ENCODE measurements around the gene SCYGR1. TPM values are rescaled to one million over a fixed set of nuclear protein-coding genes. Genes with fewer than 3 reads are reported as not detected.
"Not testable (repeated sequence)": the region's sequence is repeated elsewhere in the genome, so short reads cannot be mapped to it uniquely, and the experiment has no call there.

The SCYGR1 gene
- total and polyA plus RNA-seq, 2 donors: not detected

- H3K4me3 ChIP-seq (ENCODE audit: low read length in 2 of 2): no peak overlapping the region
- no peaks in the 10 kb centered on the region for H3K27me3 ChIP-seq (ENCODE audit: control insufficient read depth in 2 of 2, insufficient read depth in 1 of 2, low read length in 1 of 2)
- no peak overlapping the region for H3K27ac ChIP-seq (ENCODE audit: low read depth in 1 of 2, low read length in 1 of 2)
- H3K4me1 ChIP-seq (ENCODE audit: control insufficient read depth in 2 of 2, insufficient read depth in 2 of 2, low read length in 2 of 2): no peaks in the 10 kb centered on the region
- no peaks in the 10 kb centered on the region for H3K9me3 ChIP-seq (ENCODE audit: control insufficient read depth in 2 of 2, insufficient read depth in 1 of 2, low read length in 1 of 2)
- no peak for DNase-seq (ENCODE audit: low read depth in 6 of 9, low spot score in 9 of 9)
- 74% methylated on average over 2 of the region's 2 CpGs for WGBS
- no peaks in the 10 kb centered on the region for H3K36me3 ChIP-seq (ENCODE audit: control insufficient read depth in 2 of 2, insufficient read depth in 2 of 2, low read length in 1 of 2)
Measured at GRCh38 chr2:227394401-227394800, 6.7 kb upstream of the SCYGR1 start.

GRCh38 chr2:227390468-227391256, 2.9 kb upstream of the SCYGR1 start:
- no peak for DNase-seq (ENCODE audit: low read depth in 6 of 9, low spot score in 9 of 9)
- H3K36me3 ChIP-seq (ENCODE audit: control insufficient read depth in 2 of 2, insufficient read depth in 2 of 2, low read length in 1 of 2): no peaks in the 10 kb centered on the region

GRCh38 chr2:227389661-227390060, 1.9 kb upstream of the SCYGR1 start:
- WGBS: 98% methylated on average over 7 of the region's 7 CpGs
- H3K27me3 ChIP-seq (ENCODE audit: control insufficient read depth in 2 of 2, insufficient read depth in 1 of 2, low read length in 1 of 2): no peaks in the 10 kb centered on the region
- no peak overlapping the region for H3K4me3 ChIP-seq (ENCODE audit: low read length in 2 of 2)
- no peaks in the 10 kb centered on the region for H3K4me1 ChIP-seq (ENCODE audit: control insufficient read depth in 2 of 2, insufficient read depth in 2 of 2, low read length in 2 of 2)
- H3K9me3 ChIP-seq (ENCODE audit: control insufficient read depth in 2 of 2, insufficient read depth in 1 of 2, low read length in 1 of 2): peaks cover 0 to 5% of the 10 kb centered on the region in 2 donors
- H3K36me3 ChIP-seq (ENCODE audit: control insufficient read depth in 2 of 2, insufficient read depth in 2 of 2, low read length in 1 of 2): no peaks in the 10 kb centered on the region
- no peak for DNase-seq (ENCODE audit: low read depth in 6 of 9, low spot score in 9 of 9)
- H3K27ac ChIP-seq (ENCODE audit: low read depth in 1 of 2, low read length in 1 of 2): no peak overlapping the region

More at GRCh38 chr2:227390468-227391256, 2.9 kb upstream of the SCYGR1 start:
- no peak overlapping the region for H3K4me3 ChIP-seq (ENCODE audit: low read length in 2 of 2)
- no peaks in the 10 kb centered on the region for H3K4me1 ChIP-seq (ENCODE audit: control insufficient read depth in 2 of 2, insufficient read depth in 2 of 2, low read length in 2 of 2)
- no peak overlapping the region for H3K27ac ChIP-seq (ENCODE audit: low read depth in 1 of 2, low read length in 1 of 2)
- H3K27me3 ChIP-seq (ENCODE audit: control insufficient read depth in 2 of 2, insufficient read depth in 1 of 2, low read length in 1 of 2): no peaks in the 10 kb centered on the region
- peaks cover 0 to 5% of the 10 kb centered on the region in 2 donors for H3K9me3 ChIP-seq (ENCODE audit: control insufficient read depth in 2 of 2, insufficient read depth in 1 of 2, low read length in 1 of 2)
- WGBS: 91% methylated on average over 17 of the region's 17 CpGs

- no peak for DNase-seq (ENCODE audit: low read depth in 6 of 9, low spot score in 9 of 9)
- WGBS: 79% methylated on average over 3 of the region's 3 CpGs
- H3K4me3 ChIP-seq (ENCODE audit: low read length in 2 of 2): no peak overlapping the region
- H3K36me3 ChIP-seq (ENCODE audit: control insufficient read depth in 2 of 2, insufficient read depth in 2 of 2, low read length in 1 of 2): no peaks in the 10 kb centered on the region
- no peaks in the 10 kb centered on the region for H3K4me1 ChIP-seq (ENCODE audit: control insufficient read depth in 2 of 2, insufficient read depth in 2 of 2, low read length in 2 of 2)
- H3K27ac ChIP-seq (ENCODE audit: low read depth in 1 of 2, low read length in 1 of 2): no peak overlapping the region
- H3K9me3 ChIP-seq (ENCODE audit: control insufficient read depth in 2 of 2, insufficient read depth in 1 of 2, low read length in 1 of 2): peaks cover 0 to 5% of the 10 kb centered on the region in 2 donors
- no peaks in the 10 kb centered on the region for H3K27me3 ChIP-seq (ENCODE audit: control insufficient read depth in 2 of 2, insufficient read depth in 1 of 2, low read length in 1 of 2)
Measured at GRCh38 chr2:227389231-227389630, 1.5 kb upstream of the SCYGR1 start.

DNA sequence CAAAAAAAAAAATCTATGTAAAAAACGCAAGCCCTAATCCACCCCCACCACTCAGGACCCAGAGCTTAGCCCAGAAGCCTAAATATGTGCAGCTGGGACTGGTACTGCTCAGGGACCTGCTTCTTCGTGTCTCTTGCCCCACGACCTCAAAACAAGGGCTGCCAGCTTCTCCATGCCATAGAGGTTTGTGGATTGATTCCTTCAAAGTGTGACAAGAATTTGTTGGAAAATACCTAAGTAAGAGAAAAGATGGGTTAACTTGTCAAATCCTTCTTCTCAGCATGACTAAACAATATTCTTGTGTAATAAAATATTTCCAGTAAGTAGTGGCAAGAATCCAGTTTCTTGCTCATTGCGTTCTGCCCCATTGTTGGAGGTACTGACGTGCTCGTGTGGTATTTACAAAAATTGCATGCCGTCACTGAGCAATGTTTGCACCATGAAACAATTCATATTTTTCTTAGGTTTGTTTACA, 825 bp upstream of the SCYGR1 start:
- DNase-seq (ENCODE audit: low read depth in 6 of 9, low spot score in 9 of 9): no peak
- H3K36me3 ChIP-seq (ENCODE audit: control insufficient read depth in 2 of 2, insufficient read depth in 2 of 2, low read length in 1 of 2): no peaks in the 10 kb centered on the region
- H3K27ac ChIP-seq (ENCODE audit: low read depth in 1 of 2, low read length in 1 of 2): no peak overlapping the region
- peaks cover 0 to 5% of the 10 kb centered on the region in 2 donors for H3K9me3 ChIP-seq (ENCODE audit: control insufficient read depth in 2 of 2, insufficient read depth in 1 of 2, low read length in 1 of 2)
- WGBS: 88% methylated on average over 7 of the region's 7 CpGs
- no peaks in the 10 kb centered on the region for H3K4me1 ChIP-seq (ENCODE audit: control insufficient read depth in 2 of 2, insufficient read depth in 2 of 2, low read length in 2 of 2)
- H3K4me3 ChIP-seq (ENCODE audit: low read length in 2 of 2): no peak overlapping the region
- no peaks in the 10 kb centered on the region for H3K27me3 ChIP-seq (ENCODE audit: control insufficient read depth in 2 of 2, insufficient read depth in 1 of 2, low read length in 1 of 2)

DNA sequence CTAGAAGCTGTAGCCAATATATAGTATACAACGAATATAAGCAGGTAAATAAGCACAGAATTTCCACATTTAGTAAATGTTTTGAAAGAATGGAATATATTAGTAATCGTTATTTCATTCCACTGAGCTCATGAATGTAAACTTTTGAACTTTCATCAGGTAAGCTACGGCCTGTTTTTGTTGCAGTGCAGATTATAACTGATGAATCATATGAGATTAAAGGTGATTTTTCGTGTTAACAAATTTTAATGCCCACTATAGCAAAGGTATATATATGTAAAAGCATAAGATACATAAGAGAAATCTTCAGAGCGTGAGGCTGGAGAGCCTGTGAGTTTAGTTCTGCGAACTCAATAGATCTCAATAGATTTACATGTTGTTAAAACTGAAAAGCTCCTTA, 1.1 kb downstream of the SCYGR1 start:
- no peaks in the 10 kb centered on the region for H3K27me3 ChIP-seq (ENCODE audit: control insufficient read depth in 2 of 2, insufficient read depth in 1 of 2, low read length in 1 of 2)
- no peak overlapping the region for H3K27ac ChIP-seq (ENCODE audit: low read depth in 1 of 2, low read length in 1 of 2)
- no peaks in the 10 kb centered on the region for H3K36me3 ChIP-seq (ENCODE audit: control insufficient read depth in 2 of 2, insufficient read depth in 2 of 2, low read length in 1 of 2)
- peaks cover 0 to 5% of the 10 kb centered on the region in 2 donors for H3K9me3 ChIP-seq (ENCODE audit: control insufficient read depth in 2 of 2, insufficient read depth in 1 of 2, low read length in 1 of 2)
- H3K4me3 ChIP-seq (ENCODE audit: low read length in 2 of 2): no peak overlapping the region
- H3K4me1 ChIP-seq (ENCODE audit: control insufficient read depth in 2 of 2, insufficient read depth in 2 of 2, low read length in 2 of 2): no peaks in the 10 kb centered on the region
- WGBS: 87% methylated on average over 6 of the region's 6 CpGs
- DNase-seq (ENCODE audit: low read depth in 6 of 9, low spot score in 9 of 9): no peak

GRCh38 chr2:227383686-227384085, 4.1 kb downstream of the SCYGR1 start:
- peaks cover 0 to 5% of the 10 kb centered on the region in 2 donors for H3K9me3 ChIP-seq (ENCODE audit: control insufficient read depth in 2 of 2, insufficient read depth in 1 of 2, low read length in 1 of 2)
- H3K27ac ChIP-seq (ENCODE audit: low read depth in 1 of 2, low read length in 1 of 2): no peak overlapping the region
- WGBS: 88% methylated on average over 3 of the region's 3 CpGs
- DNase-seq (ENCODE audit: low read depth in 6 of 9, low spot score in 9 of 9): no peak
- no peaks in the 10 kb centered on the region for H3K27me3 ChIP-seq (ENCODE audit: control insufficient read depth in 2 of 2, insufficient read depth in 1 of 2, low read length in 1 of 2)
- no peaks in the 10 kb centered on the region for H3K36me3 ChIP-seq (ENCODE audit: control insufficient read depth in 2 of 2, insufficient read depth in 2 of 2, low read length in 1 of 2)
- no peak overlapping the region for H3K4me3 ChIP-seq (ENCODE audit: low read length in 2 of 2)
- no peaks in the 10 kb centered on the region for H3K4me1 ChIP-seq (ENCODE audit: control insufficient read depth in 2 of 2, insufficient read depth in 2 of 2, low read length in 2 of 2)

DNA sequence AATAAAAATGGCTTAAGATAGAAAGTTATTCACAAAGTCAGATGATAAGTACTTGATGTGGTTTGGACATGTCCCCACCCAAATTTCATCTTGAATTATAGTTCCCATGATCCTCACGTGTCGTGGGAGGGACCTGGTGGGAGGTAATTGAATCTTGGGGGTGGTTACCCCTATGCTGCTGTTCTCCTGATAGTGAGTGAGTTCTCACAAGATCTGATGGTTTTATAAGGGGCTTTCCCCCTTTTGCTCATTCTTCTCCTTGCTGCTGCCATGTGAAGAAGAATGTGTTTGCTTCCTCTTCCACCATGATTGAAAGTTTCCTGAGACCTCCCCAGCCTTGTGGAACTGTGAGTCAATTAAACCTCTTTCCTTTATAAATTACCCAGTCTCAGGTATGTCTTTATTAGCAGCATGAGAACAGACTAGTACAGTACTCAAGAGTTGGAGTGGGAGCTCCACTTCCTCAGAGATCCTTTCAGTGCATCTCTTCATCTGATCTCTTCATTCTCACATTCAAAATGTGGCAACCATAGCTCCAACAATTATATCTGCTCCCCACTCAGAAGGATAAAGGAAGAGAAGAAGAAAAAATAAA, 5.4 kb downstream of the SCYGR1 start:
- H3K9me3 ChIP-seq (ENCODE audit: control insufficient read depth in 2 of 2, insufficient read depth in 1 of 2, low read length in 1 of 2); DNase-seq (ENCODE audit: low read depth in 6 of 9, low spot score in 9 of 9); H3K27ac ChIP-seq (ENCODE audit: low read depth in 1 of 2, low read length in 1 of 2); H3K27me3 ChIP-seq (ENCODE audit: control insufficient read depth in 2 of 2, insufficient read depth in 1 of 2, low read length in 1 of 2); H3K4me3 ChIP-seq (ENCODE audit: low read length in 2 of 2); H3K36me3 ChIP-seq (ENCODE audit: control insufficient read depth in 2 of 2, insufficient read depth in 2 of 2, low read length in 1 of 2); H3K4me1 ChIP-seq (ENCODE audit: control insufficient read depth in 2 of 2, insufficient read depth in 2 of 2, low read length in 2 of 2): not testable (repeated sequence)
- WGBS: 90% methylated on average over 2 of the region's 2 CpGs

DNA sequence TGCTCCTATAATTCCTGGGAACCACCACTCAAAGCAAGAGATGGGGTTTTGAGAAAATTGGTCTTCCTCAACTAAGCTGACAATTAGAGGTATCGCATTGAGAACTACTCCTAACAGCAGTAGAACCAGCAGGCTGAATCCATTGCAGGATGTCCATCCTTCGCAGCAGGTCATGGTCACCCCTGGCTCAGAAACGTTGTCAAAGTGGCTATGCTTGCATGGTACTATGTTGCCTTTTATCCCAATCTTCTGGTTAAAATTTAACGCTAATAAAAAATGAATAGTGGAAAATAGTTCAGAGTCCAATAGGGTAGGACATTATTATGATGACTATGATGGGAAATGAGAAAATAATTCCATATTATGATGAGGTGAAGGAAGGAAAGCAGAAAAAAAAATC, 8.7 kb downstream of the SCYGR1 start, which contains the start of gene TM4SF20:
Gene TM4SF20 (minus strand): TSS at position 212 of the 400 bp plus-strand sequence. CDS start 38 bp downstream, at position 174.
- no peak for DNase-seq (ENCODE audit: low read depth in 6 of 9, low spot score in 9 of 9)
- no peaks in the 10 kb centered on the region for H3K27me3 ChIP-seq (ENCODE audit: control insufficient read depth in 2 of 2, insufficient read depth in 1 of 2, low read length in 1 of 2)
- H3K27ac ChIP-seq (ENCODE audit: low read depth in 1 of 2, low read length in 1 of 2): no peak within 1 kb of the TSS
- H3K9me3 ChIP-seq (ENCODE audit: control insufficient read depth in 2 of 2, insufficient read depth in 1 of 2, low read length in 1 of 2): no peaks in the 10 kb centered on the region
- H3K36me3 ChIP-seq (ENCODE audit: control insufficient read depth in 2 of 2, insufficient read depth in 2 of 2, low read length in 1 of 2): no peaks in the 10 kb centered on the region
- WGBS: 84% methylated on average over 4 of the region's 4 CpGs
- no peaks in the 10 kb centered on the region for H3K4me1 ChIP-seq (ENCODE audit: control insufficient read depth in 2 of 2, insufficient read depth in 2 of 2, low read length in 2 of 2)
- no peak within 1 kb of the TSS for H3K4me3 ChIP-seq (ENCODE audit: low read length in 2 of 2)

All from thymus (tissue), 11 donors.